ENCODE measurements around the gene SYK.

SYK gene

GRCh38 chr9:90842176-90842777 is 40.7 kb downstream of the SYK start:
- DNase-seq = no peak
- Histone ChIP-seq H3K4me3 (ENCODE audit: low read depth, low read length) (no peak overlapping the region), H3K27me3 (replicated peaks) (no peaks in the 10 kb centered on the region), H3K36me3 (replicated peaks) (no peaks in the 10 kb centered on the region), H3K27ac (no peak overlapping the region)
- in situ Hi-C loops (cut with HindIII; ENCODE audit: low pct_ligation_motif_present, low sequenced_read_pairs) = no loop called here
- TF ChIP-seq CTCF (IDR thresholded peaks at IDR 0.05; ENCODE audit: low read depth, low read length, missing control alignments) = no peak

GRCh38 chr9:90842996-90843395 is 41.4 kb downstream of the SYK start:
- Histone ChIP-seq H3K4me3 (ENCODE audit: low read depth, low read length) (no peak overlapping the region), H3K27me3 (replicated peaks) (no peaks in the 10 kb centered on the region), H3K27ac (no peak overlapping the region), H3K36me3 (replicated peaks) (no peaks in the 10 kb centered on the region)
- DNase-seq = no peak
- no peak for TF ChIP-seq CTCF (IDR thresholded peaks at IDR 0.05; ENCODE audit: low read depth, low read length, missing control alignments)
- in situ Hi-C loops (cut with HindIII; ENCODE audit: low pct_ligation_motif_present, low sequenced_read_pairs) = no loop called here

GRCh38 chr9:90843525-90843924 is 41.9 kb downstream of the SYK start:
- Histone ChIP-seq H3K27me3 (replicated peaks) (no peaks in the 10 kb centered on the region), H3K27ac (no peak overlapping the region), H3K4me3 (ENCODE audit: low read depth, low read length) (no peak overlapping the region), H3K36me3 (replicated peaks) (no peaks in the 10 kb centered on the region)
- no peak for TF ChIP-seq CTCF (IDR thresholded peaks at IDR 0.05; ENCODE audit: low read depth, low read length, missing control alignments)
- DNase-seq = no peak
- in situ Hi-C loops (cut with HindIII; ENCODE audit: low pct_ligation_motif_present, low sequenced_read_pairs) = no loop called here

GRCh38 chr9:90844326-90844725 is 42.7 kb downstream of the SYK start:
- Histone ChIP-seq H3K27ac (no peak overlapping the region), H3K27me3 (replicated peaks) (no peaks in the 10 kb centered on the region), H3K36me3 (replicated peaks) (no peaks in the 10 kb centered on the region), H3K4me3 (ENCODE audit: low read depth, low read length) (no peak overlapping the region)
- no peak for DNase-seq
- in situ Hi-C loops (cut with HindIII; ENCODE audit: low pct_ligation_motif_present, low sequenced_read_pairs) = no loop called here
- TF ChIP-seq CTCF (IDR thresholded peaks at IDR 0.05; ENCODE audit: low read depth, low read length, missing control alignments) = no peak

- no peak for DNase-seq
- H3K36me3 ChIP-seq (replicated peaks) = no peaks in the 10 kb centered on the region
- H3K27ac ChIP-seq = no peak overlapping the region
- no peaks in the 10 kb centered on the region for H3K27me3 ChIP-seq (replicated peaks)
- TF ChIP-seq CTCF (IDR thresholded peaks at IDR 0.05; ENCODE audit: low read depth, low read length, missing control alignments) = no peak
- in situ Hi-C loops (cut with HindIII; ENCODE audit: low pct_ligation_motif_present, low sequenced_read_pairs) = no loop called here
- no peak overlapping the region for H3K4me3 ChIP-seq (ENCODE audit: low read depth, low read length)
These were observed 45.3 kb downstream of the SYK start for GRCh38 chr9:90846770-90847419.

- H3K36me3 ChIP-seq (replicated peaks) = no peaks in the 10 kb centered on the region
- no peak for TF ChIP-seq CTCF (IDR thresholded peaks at IDR 0.05; ENCODE audit: low read depth, low read length, missing control alignments)
- in situ Hi-C loops (cut with HindIII; ENCODE audit: low pct_ligation_motif_present, low sequenced_read_pairs) = no loop called here
- H3K27ac ChIP-seq = no peak overlapping the region
- DNase-seq = no peak
- no peaks in the 10 kb centered on the region for H3K27me3 ChIP-seq (replicated peaks)
- no peak overlapping the region for H3K4me3 ChIP-seq (ENCODE audit: low read depth, low read length)
These were observed 46.4 kb downstream of the SYK start for GRCh38 chr9:90847971-90848370.

All from brain microvascular endothelial cell (primary cell).